Rectal smooth muscle tissue (tissue), 1 donor: Measurements from ENCODE around the gene NFATC4.
"Not testable (repeated sequence)": the region's sequence is repeated elsewhere in the genome, so short reads cannot be mapped to it uniquely, and the experiment has no call there.

Experiments used
- H3K27ac ChIP-seq: one replicate; pipeline ENCODE4 v1.7.0; 2013; ENCODE audit warnings: low read depth, low read length, inconsistent platforms
- H3K27me3 ChIP-seq: one replicate; pipeline ENCODE4 v1.7.0; 2013; ENCODE audit warnings: low read length; ENCODE audit not compliant: control insufficient read depth, insufficient read depth
- H3K36me3 ChIP-seq: one replicate; pipeline ENCODE4 v1.7.0; 2013; ENCODE audit warnings: low read length; ENCODE audit not compliant: control insufficient read depth, insufficient read depth
- H3K4me1 ChIP-seq: one replicate; pipeline ENCODE4 v1.7.0; 2013; ENCODE audit warnings: low read length; ENCODE audit not compliant: control insufficient read depth, insufficient read depth
- H3K4me3 ChIP-seq: one replicate; pipeline ENCODE4 v1.7.0; 2013; ENCODE audit warnings: low read length
- H3K9ac ChIP-seq: one replicate; pipeline ENCODE4 v1.7.0; 2013; ENCODE audit warnings: low read length

The NFATC4 gene

GRCh38 chr14:24343795-24344660 lies 24.0 kb upstream of the NFATC4 start:
- no peaks in the 10 kb centered on the region for H3K4me1 ChIP-seq
- no peaks in the 10 kb centered on the region for H3K27me3 ChIP-seq
- no peak overlapping the region for H3K4me3 ChIP-seq
- H3K9ac ChIP-seq = no peak overlapping the region
- no peaks in the 10 kb centered on the region for H3K36me3 ChIP-seq
- no peak overlapping the region for H3K27ac ChIP-seq

- no peak overlapping the region for H3K9ac ChIP-seq
Measured at GRCh38 chr14:24347134-24347533, 20.9 kb upstream of the NFATC4 start.

GRCh38 chr14:24348186-24348585 lies 19.8 kb upstream of the NFATC4 start:
- H3K4me3 ChIP-seq = no peak overlapping the region

More at GRCh38 chr14:24347134-24347533, 20.9 kb upstream of the NFATC4 start:
- Histone ChIP-seq H3K36me3 (no peaks in the 10 kb centered on the region), H3K27ac (no peak overlapping the region), H3K4me3 (no peak overlapping the region), H3K4me1 (no peaks in the 10 kb centered on the region), H3K27me3 (no peaks in the 10 kb centered on the region)

GRCh38 chr14:24349742-24350141 lies 18.2 kb upstream of the NFATC4 start:
- H3K4me3 ChIP-seq = no peak overlapping the region
- H3K9ac ChIP-seq = no peak overlapping the region
- H3K36me3 ChIP-seq = no peaks in the 10 kb centered on the region
- no peaks in the 10 kb centered on the region for H3K4me1 ChIP-seq
- no peak overlapping the region for H3K27ac ChIP-seq
- no peaks in the 10 kb centered on the region for H3K27me3 ChIP-seq

More at GRCh38 chr14:24348186-24348585, 19.8 kb upstream of the NFATC4 start:
- no peaks in the 10 kb centered on the region for H3K36me3 ChIP-seq
- H3K9ac ChIP-seq = no peak overlapping the region
- H3K4me1 ChIP-seq = no peaks in the 10 kb centered on the region
- no peaks in the 10 kb centered on the region for H3K27me3 ChIP-seq
- H3K27ac ChIP-seq = no peak overlapping the region

- Histone ChIP-seq H3K9ac (no peak overlapping the region), H3K36me3 (no peaks in the 10 kb centered on the region), H3K4me1 (no peaks in the 10 kb centered on the region)
Measured at GRCh38 chr14:24351517-24351916, 16.5 kb upstream of the NFATC4 start.

GRCh38 chr14:24353559-24354481 lies 14.2 kb upstream of the NFATC4 start:
- H3K4me1 ChIP-seq = no peaks in the 10 kb centered on the region
- no peak overlapping the region for H3K9ac ChIP-seq

More at GRCh38 chr14:24351517-24351916, 16.5 kb upstream of the NFATC4 start:
- no peak overlapping the region for H3K4me3 ChIP-seq
- no peak overlapping the region for H3K27ac ChIP-seq
- H3K27me3 ChIP-seq = no peaks in the 10 kb centered on the region

GRCh38 chr14:24354482-24354825 lies 13.5 kb upstream of the NFATC4 start:
- H3K27ac ChIP-seq, H3K36me3 ChIP-seq, H3K9ac ChIP-seq, H3K27me3 ChIP-seq, H3K4me3 ChIP-seq, H3K4me1 ChIP-seq: not testable (repeated sequence)

More at GRCh38 chr14:24353559-24354481, 14.2 kb upstream of the NFATC4 start:
- Histone ChIP-seq H3K4me3 (no peak overlapping the region), H3K36me3 (no peaks in the 10 kb centered on the region), H3K27me3 (no peaks in the 10 kb centered on the region), H3K27ac (no peak overlapping the region)

- Histone ChIP-seq H3K36me3 (no peaks in the 10 kb centered on the region), H3K4me3 (no peak overlapping the region), H3K4me1 (no peaks in the 10 kb centered on the region), H3K27ac (no peak overlapping the region), H3K9ac (no peak overlapping the region), H3K27me3 (no peaks in the 10 kb centered on the region)
Measured at GRCh38 chr14:24355009-24355408, 13.0 kb upstream of the NFATC4 start.

GRCh38 chr14:24356208-24356607 lies 11.8 kb upstream of the NFATC4 start:
- Histone ChIP-seq H3K36me3 (no peaks in the 10 kb centered on the region), H3K27me3 (no peaks in the 10 kb centered on the region), H3K4me3 (no peak overlapping the region), H3K4me1 (no peaks in the 10 kb centered on the region), H3K9ac (no peak overlapping the region), H3K27ac (no peak overlapping the region)

GRCh38 chr14:24360281-24360680 lies 7.7 kb upstream of the NFATC4 start:
- no peaks in the 10 kb centered on the region for H3K36me3 ChIP-seq
- peaks cover under 1% of the 10 kb centered on the region for H3K4me1 ChIP-seq
- no peak overlapping the region for H3K4me3 ChIP-seq
- no peak overlapping the region for H3K9ac ChIP-seq
- H3K27me3 ChIP-seq = no peaks in the 10 kb centered on the region
- H3K27ac ChIP-seq = no peak overlapping the region

- H3K27me3 ChIP-seq = no peaks in the 10 kb centered on the region
- no peak overlapping the region for H3K27ac ChIP-seq
- peaks cover 8% of the 10 kb centered on the region for H3K4me1 ChIP-seq
- no peak overlapping the region for H3K9ac ChIP-seq
- no peaks in the 10 kb centered on the region for H3K36me3 ChIP-seq
- no peak overlapping the region for H3K4me3 ChIP-seq
Measured at GRCh38 chr14:24361326-24361725, 6.7 kb upstream of the NFATC4 start.

GRCh38 chr14:24362241-24362960 lies 5.6 kb upstream of the NFATC4 start:
- H3K27me3 ChIP-seq = no peaks in the 10 kb centered on the region
- H3K4me1 ChIP-seq = peaks cover 11% of the 10 kb centered on the region
- no peak overlapping the region for H3K9ac ChIP-seq
- H3K4me3 ChIP-seq = no peak overlapping the region
- no peak overlapping the region for H3K27ac ChIP-seq
- no peaks in the 10 kb centered on the region for H3K36me3 ChIP-seq
